HUDEP-2 (cell line): ENCODE measurements around the gene GPR152.
A peak's percentile ranks its signal among the peaks of the same experiment; 100 is the strongest.

ENCODE experiments used
- DNase-seq, 76 experiments: peaks; one replicate each; lab custom pipeline; 2025; ENCODE audit not compliant: unreplicated experiment in 76 of 76; lab: John Stamatoyannopoulos, UW

The GPR152 gene

GRCh38 chr11:67452141-67452952, at the start of gene GPR152:
Gene GPR152 (minus strand): TSS chr11:67452729. CDS start chr11:67452724, 5 bp downstream.
- DNase-seq = no peak

GRCh38 chr11:67501854-67502253, 49.3 kb upstream of the GPR152 start:
- no peak for DNase-seq

GRCh38 chr11:67500831-67501715, 48.5 kb upstream of the GPR152 start:
- no peak for DNase-seq

GRCh38 chr11:67500484-67500821, 47.9 kb upstream of the GPR152 start:
- no peak for DNase-seq

- no peak for DNase-seq
Observed at GRCh38 chr11:67499808-67500483, 47.4 kb upstream of the GPR152 start.

- no peak for DNase-seq
Observed at GRCh38 chr11:67498544-67498972, 46.0 kb upstream of the GPR152 start.

- no peak for DNase-seq
Observed at GRCh38 chr11:67497656-67498291, 45.2 kb upstream of the GPR152 start.

- DNase-seq = no peak
Observed at GRCh38 chr11:67496113-67496512, 43.6 kb upstream of the GPR152 start.

- no peak for DNase-seq
Observed at GRCh38 chr11:67495234-67496005, 42.9 kb upstream of the GPR152 start.

- no peak for DNase-seq
Observed at GRCh38 chr11:67494371-67495233, 42.1 kb upstream of the GPR152 start.

GRCh38 chr11:67493548-67494370, 41.2 kb upstream of the GPR152 start:
- no peak for DNase-seq

GRCh38 chr11:67492801-67493547, 40.4 kb upstream of the GPR152 start:
- peak in 1 of 76 experiments; percentile 13 for DNase-seq

GRCh38 chr11:67492069-67492727, 39.7 kb upstream of the GPR152 start:
- DNase-seq = no peak

- DNase-seq = no peak
Observed at GRCh38 chr11:67491276-67492068, 38.9 kb upstream of the GPR152 start.

- DNase-seq = no peak
Observed at GRCh38 chr11:67490727-67491065, 38.2 kb upstream of the GPR152 start.
